ENCODE measurements around the gene CCDC85B. TPM values are rescaled to one million over a fixed set of nuclear protein-coding genes. Genes with fewer than 3 reads are reported as not detected.
A peak's percentile ranks its signal among the peaks of the same experiment; 100 is the strongest.

Gene CCDC85B
- total and polyA plus RNA-seq, 2 of the 8 experiments (the other 6 are each of a cell fraction or from before 2014, with no cell fraction given) = 19.8 to 30.8 TPM

GRCh38 chr11:65903068-65903481 is 12.6 kb downstream of the CCDC85B start:
- H2BK15ac ChIP-seq (ENCODE audit: low read length) = peak overlapping the region; percentile 1; the same call in 1 of the 2 replicates
- no peaks in the 10 kb centered on the region for H3K79me1 ChIP-seq (ENCODE audit: low read depth, low read length)
- H2AFZ ChIP-seq (ENCODE audit: low read length) = no peak overlapping the region
- no peak for DNase-seq (ENCODE audit: low read depth in 1 of 2, low spot score in 2 of 2)
- H3K9me3 ChIP-seq (ENCODE audit: insufficient read depth in 2 of 2, low read depth in 1 of 2, low read length in 1 of 2) = no peaks in the 10 kb centered on the region
- no peak overlapping the region for H3K56ac ChIP-seq (replicated peaks; ENCODE audit: insufficient read length, low read depth, low read length)
- no peak overlapping the region for H2BK5ac ChIP-seq (ENCODE audit: low read depth, low read length)
- H2BK20ac ChIP-seq (ENCODE audit: low read length) = no peak overlapping the region
- no peak overlapping the region for H3K9ac ChIP-seq (replicated peaks in 1 of 4; ENCODE audit: extremely low read depth in 1 of 4, low read depth in 3 of 4, low read length in 3 of 4)
- H3K14ac ChIP-seq (ENCODE audit: insufficient read length) = no peak overlapping the region
- CTCF ChIA-PET (ENCODE audit: partially characterized antibody) = interaction anchor here (0.8 to 9.7 kb wide), 4 partner anchors 12 to 85 kb away, joined by 3 to 150 read pairs (median 5); partner anchors contain the start of genes CCDC85B and FIBP
- H2BK12ac ChIP-seq (ENCODE audit: low read depth, low read length) = no peak overlapping the region
- FAIRE-seq = no peak
- H4K5ac ChIP-seq (ENCODE audit: insufficient read length, low read depth, low read length) = no peak overlapping the region
- POLR2A ChIA-PET (ENCODE audit: partially characterized antibody) = interaction anchor here (1.0 to 2.6 kb wide), 4 partner anchors 9 to 16 kb away, joined by 3 to 11 read pairs (median 6); partner anchors contain the start of gene CCDC85B
- H4K91ac ChIP-seq (replicated peaks; ENCODE audit: insufficient read length, low read length) = peak overlapping the region; percentile 15
- no peak overlapping the region for H3K4me2 ChIP-seq (ENCODE audit: insufficient read depth in 1 of 2, low read depth in 2 of 2, low read length in 2 of 2)
- no peak overlapping the region for H3K18ac ChIP-seq (ENCODE audit: extremely low read depth, low read length)
- H3K27me3 ChIP-seq (replicated peaks in 1 of 4; ENCODE audit: control insufficient read depth in 3 of 4, extremely low read depth in 1 of 4, insufficient read depth in 3 of 4, low read length in 3 of 4) = peaks cover 15 to 42% (median 36%) of the 10 kb centered on the region in 4 experiments
- H3K27ac ChIP-seq (ENCODE audit: low read depth, low read length) = no peak overlapping the region
- H3K4me1 ChIP-seq (replicated peaks in 1 of 4; ENCODE audit: control insufficient read depth in 3 of 4, insufficient read depth in 4 of 4, low read length in 3 of 4) = peaks cover 3 to 11% (median 8%) of the 10 kb centered on the region in 4 experiments; a peak in 6 of 7 replicates
- no peak overlapping the region for H2BK120ac ChIP-seq (replicated peaks; ENCODE audit: low read depth, low read length)
- H3K23ac ChIP-seq (ENCODE audit: insufficient read length) = no peak overlapping the region
- no peak overlapping the region for H4K8ac ChIP-seq (ENCODE audit: extremely low read depth, insufficient read depth, low read length)
- H4K20me1 ChIP-seq (replicated peaks in 1 of 2; ENCODE audit: control insufficient read depth in 1 of 2, insufficient read depth in 2 of 2, low read length in 2 of 2) = peaks cover 0 to 4% of the 10 kb centered on the region in 2 experiments
- peaks cover 9% of the 10 kb centered on the region; the same call in 1 of the 2 replicates for H3K23me2 ChIP-seq (ENCODE audit: low read depth, low read length)
- no peak overlapping the region for H3K4me3 ChIP-seq (ENCODE audit: extremely low read depth in 1 of 4, insufficient read depth in 2 of 4, low read depth in 3 of 4, low read length in 4 of 4)
- H3K4ac ChIP-seq (replicated peaks; ENCODE audit: insufficient read length, low read depth, low read length) = no peak overlapping the region
- H2AK5ac ChIP-seq (ENCODE audit: low read depth, low read length) = no peak overlapping the region
- 11% methylated on average over 5 of the region's 5 CpGs; no CpG with 5 or more reads in 1 of the 2 experiments for WGBS, 2 experiments (ENCODE audit: extremely low coverage in 1 of 2, insufficient coverage in 1 of 2, insufficient read length in 1 of 2, insufficient replicate concordance in 2 of 2, low coverage in 1 of 2, low lambda C conversion rate in 2 of 2, missing lambda C conversion rate in 1 of 2)
- H3K79me2 ChIP-seq (ENCODE audit: control insufficient read depth in 1 of 2, insufficient read depth in 2 of 2, low read length in 2 of 2) = no peaks in the 10 kb centered on the region
- TF ChIP-seq TEAD4 (IDR thresholded peaks at IDR 0.05; ENCODE audit: low read depth, low read length) (peak; percentile 78), CTCF (IDR thresholded peaks at IDR 0.05; ENCODE audit: control extremely low read depth in 1 of 3, insufficient read depth in 1 of 3, low read depth in 1 of 3, low read length in 3 of 3) (no peak), JUND (IDR thresholded peaks at IDR 0.05; ENCODE audit: low read length) (peak; percentile 44; the same call in 1 of the 2 replicates), JUN (IDR thresholded peaks at IDR 0.05; ENCODE audit: low read depth, low read length) (0 out of 2 replicates have a peak, but pooled peaks have one; percentile 42), CBX8 (IDR thresholded peaks at IDR 0.05; ENCODE audit: borderline replicate concordance, low read depth, low read length) (no peak)
- H3K36me3 ChIP-seq (ENCODE audit: control insufficient read depth in 2 of 4, insufficient read depth in 4 of 4, low read length in 3 of 4) = no peaks in the 10 kb centered on the region

Data from H1 (cell line).